C4-2B (cell line): ENCODE data around the gene VSIG10.

Experiments
- CTCF ChIP-seq: fragments of 450-650 bp; conservative IDR thresholded peaks from 2 replicates; pipeline ENCODE4 v1.5.1; 2017; ENCODE audit warnings: mild to moderate bottlenecking
- ZFX ChIP-seq: fragments of 450-650 bp; IDR thresholded peaks from 2 replicates; pipeline ENCODE4 v1.6.1; 2017

GRCh38 chr12:118044577-118044976, 59.2 kb downstream of the VSIG10 start:
- no peak for TF ChIP-seq CTCF
- no peak for TF ChIP-seq ZFX
